GM11168 (cell line): ENCODE measurements around the gene LY6G6F.

Source experiments
- in situ Hi-C: fragments of 300-500 bp; cut with MboI; formaldehyde crosslinking; loops from one replicate; pipeline ENCODE4 v1.12.0; 2022; ENCODE audit warnings: low sequenced_read_pairs; ENCODE audit not compliant: unreplicated experiment

Gene LY6G6F

DNA sequence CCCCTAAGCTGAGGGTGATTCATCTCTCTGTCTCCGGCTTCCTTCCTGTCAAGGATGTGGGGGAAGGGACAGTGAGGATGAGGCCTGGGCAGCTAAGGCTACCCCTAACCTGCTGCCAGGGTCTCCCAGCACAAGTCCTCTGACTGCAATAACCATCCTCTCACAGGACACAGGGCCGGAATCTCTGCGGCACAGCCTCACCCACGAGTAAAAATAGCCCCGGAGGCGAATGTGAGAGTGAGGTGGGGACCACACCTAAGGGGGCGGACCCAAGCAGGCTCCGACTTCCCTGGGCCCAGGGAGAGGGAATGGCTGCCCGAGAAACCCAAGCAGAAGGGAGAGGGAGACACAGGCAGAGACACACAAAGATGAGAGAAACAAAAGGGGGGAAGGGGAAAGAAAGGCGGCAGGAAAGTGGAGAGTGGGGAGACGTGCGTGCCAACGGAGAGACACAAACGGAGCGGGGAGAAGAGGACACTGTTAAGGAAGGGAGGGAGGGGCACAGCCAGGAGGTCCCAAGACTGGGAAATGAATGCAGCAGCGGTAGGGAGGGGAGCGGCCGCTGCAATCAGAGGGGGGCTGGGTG is 28.2 kb downstream of the LY6G6F start:
- in situ Hi-C loops, result loop anchor here (10.0 kb wide), 1 partner anchor 100 kb away; no protein-coding TSS in a partner anchor

DNA sequence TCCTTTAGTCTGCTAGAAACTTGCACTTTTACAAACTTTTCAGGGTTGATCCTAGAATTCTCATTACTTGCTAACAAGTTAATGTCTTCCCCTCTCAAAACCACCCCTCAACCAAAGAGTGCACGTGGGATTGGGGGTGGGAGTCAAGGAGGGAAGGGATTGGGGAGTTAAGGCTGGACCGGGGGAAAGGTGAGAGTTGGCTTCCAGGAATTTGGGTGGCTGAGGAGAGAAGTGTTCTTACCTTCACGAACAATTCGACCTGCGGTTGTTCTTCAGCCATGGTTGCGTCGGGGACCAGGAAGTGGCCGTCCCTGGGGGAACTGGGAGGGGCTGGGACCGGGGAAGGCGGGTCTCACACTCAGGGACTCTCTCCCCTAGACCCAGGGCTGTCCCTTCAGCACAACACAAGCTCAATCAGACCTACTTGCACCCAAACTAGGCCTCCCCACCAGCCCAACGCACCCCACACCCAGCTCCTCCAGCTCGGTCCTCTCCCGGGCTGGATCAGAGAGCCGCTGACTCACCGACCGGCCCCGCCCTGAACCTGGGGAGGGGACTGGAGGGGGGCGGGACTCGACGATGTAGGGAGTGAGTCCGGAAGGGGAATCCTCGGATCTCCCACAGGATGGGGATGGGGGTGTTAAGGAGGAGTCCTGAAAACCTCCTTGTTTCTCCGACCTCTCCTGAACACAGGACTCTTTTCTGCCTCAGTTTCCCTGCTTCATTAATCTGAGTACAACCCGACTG is 29.5 kb downstream of the LY6G6F start, which contains the start of gene CLIC1:
TSS of gene CLIC1 (minus strand) at position 510 of the 747 bp plus-strand sequence. CDS start at position 280, 230 bp downstream.
- in situ Hi-C loops, result loop anchor here (10.0 kb wide), 1 partner anchor 99 kb away; no protein-coding TSS in a partner anchor

DNA sequence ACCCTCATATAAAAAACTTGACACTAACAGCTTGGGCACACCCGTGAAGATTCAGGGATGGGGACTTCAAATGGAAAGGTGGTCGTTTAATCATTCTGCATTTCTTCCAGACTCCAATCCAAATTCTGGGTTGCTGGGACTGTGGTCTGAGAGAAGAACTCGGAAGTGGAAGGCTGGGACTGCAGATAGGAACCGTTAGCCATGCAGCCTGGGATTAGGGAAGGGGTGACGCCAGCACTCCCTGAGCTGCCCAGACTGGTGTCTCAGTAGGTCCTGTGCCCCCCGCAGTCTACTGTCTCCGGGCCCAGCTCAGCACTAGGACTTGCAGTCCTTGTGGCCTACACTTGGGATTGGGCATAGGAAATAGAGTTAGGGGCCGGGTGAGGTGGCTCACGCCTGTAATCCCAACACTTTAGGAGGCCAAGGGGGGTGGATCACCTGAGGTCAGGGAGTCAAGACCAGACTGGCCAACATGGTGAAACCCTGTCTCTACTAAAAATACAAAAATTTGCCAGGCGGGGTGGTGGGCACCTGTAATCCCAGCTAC is 30.2 kb downstream of the LY6G6F start:
- in situ Hi-C loops, result loop anchor here (10.0 kb wide), 1 partner anchor 98 kb away; no protein-coding TSS in a partner anchor

- in situ Hi-C loops, result loop anchor here (10.0 kb wide), 1 partner anchor 97 kb away; no protein-coding TSS in a partner anchor
Measured at GRCh38 chr6:31737315-31737990, 30.8 kb downstream of the LY6G6F start.

GRCh38 chr6:31737991-31738979 is 31.6 kb downstream of the LY6G6F start:
- in situ Hi-C loops, result loop anchor here (10.0 kb wide), 1 partner anchor 97 kb away; no protein-coding TSS in a partner anchor

GRCh38 chr6:31739639-31740396 is 33.2 kb downstream of the LY6G6F start, which contains the start of gene MSH5:
Gene MSH5 (plus strand): TSS chr6:31740005. CDS start chr6:31740467, 462 bp downstream.
- in situ Hi-C loops, result loop anchor here (10.0 kb wide), 1 partner anchor 95 kb away; no protein-coding TSS in a partner anchor

GRCh38 chr6:31740397-31741223 is 33.9 kb downstream of the LY6G6F start:
- in situ Hi-C loops, result no loop called here

DNA sequence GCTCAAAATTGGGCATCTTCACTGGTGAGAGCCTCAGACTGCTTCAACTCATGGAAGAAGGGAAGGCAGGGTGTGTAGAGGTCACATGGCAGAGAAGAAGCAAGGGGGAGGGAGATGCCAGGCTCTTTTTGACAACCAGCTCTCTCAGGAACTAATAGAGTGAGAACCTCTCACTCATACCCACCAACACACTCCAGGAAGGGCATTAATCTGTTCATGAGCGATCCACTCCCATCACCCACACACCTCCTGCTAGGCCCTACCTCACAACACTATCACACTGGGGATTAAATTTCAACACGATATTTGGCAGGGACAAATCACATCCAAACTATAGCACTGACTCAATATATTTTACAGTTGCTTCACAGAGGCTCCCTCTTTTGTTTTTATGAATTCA is 35.1 kb downstream of the LY6G6F start:
- in situ Hi-C loops, result no loop called here

DNA sequence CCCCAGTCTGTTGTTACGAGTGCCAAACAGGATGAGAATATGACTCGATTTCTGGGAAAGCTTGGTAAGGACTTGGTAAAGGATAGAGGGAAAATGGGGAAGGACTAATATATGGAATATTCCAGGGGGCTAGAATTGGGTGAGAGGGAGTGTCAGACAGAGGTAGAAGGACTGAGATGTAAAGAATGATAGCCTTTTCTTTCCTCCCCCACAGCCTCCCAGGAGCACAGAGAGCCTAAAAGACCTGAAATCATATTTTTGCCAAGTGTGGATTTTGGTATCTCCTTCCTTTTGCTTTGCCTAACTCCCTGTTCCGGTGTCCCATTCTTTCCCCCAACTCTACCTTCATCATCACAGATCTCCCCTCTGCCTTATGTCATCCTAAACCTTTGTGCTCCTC is 36.2 kb downstream of the LY6G6F start:
- in situ Hi-C loops, result no loop called here

GRCh38 chr6:31744422-31744821 is 37.8 kb downstream of the LY6G6F start:
- in situ Hi-C loops, result no loop called here

DNA sequence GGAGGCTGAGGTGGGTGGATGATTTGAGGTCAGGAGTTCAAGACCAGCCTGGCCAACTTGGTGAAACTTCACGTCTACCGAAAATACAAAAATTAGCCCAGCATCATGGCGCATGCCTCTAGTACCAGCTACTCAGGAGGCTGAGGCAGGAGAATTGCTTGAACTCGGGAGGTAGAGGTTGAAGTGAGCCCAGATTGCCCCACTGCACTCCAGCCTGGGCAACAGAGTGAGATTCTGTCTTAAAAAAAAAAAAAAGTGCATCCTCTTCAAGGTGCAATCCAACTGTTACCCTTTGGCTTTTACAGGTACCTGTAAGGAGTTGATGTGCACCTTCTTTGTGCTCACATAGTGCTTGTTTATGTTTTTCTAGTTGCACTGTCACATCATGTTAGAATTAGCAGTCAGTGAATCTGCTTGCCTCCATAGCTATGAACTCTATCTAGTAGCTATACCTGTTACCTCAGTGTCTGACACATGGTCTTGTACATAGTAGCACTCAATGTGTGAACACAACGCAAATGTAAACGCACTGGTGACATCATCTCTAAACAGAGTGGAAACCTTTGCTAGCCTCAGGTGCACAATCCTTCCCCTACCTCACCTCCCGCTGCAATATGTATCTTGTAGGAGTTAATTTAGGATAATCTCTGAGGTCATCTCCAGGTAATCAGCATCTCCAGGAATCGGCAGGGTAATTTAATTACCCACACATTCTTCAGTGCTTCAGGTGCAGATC is 42.8 kb downstream of the LY6G6F start:
- in situ Hi-C loops, result no loop called here

DNA sequence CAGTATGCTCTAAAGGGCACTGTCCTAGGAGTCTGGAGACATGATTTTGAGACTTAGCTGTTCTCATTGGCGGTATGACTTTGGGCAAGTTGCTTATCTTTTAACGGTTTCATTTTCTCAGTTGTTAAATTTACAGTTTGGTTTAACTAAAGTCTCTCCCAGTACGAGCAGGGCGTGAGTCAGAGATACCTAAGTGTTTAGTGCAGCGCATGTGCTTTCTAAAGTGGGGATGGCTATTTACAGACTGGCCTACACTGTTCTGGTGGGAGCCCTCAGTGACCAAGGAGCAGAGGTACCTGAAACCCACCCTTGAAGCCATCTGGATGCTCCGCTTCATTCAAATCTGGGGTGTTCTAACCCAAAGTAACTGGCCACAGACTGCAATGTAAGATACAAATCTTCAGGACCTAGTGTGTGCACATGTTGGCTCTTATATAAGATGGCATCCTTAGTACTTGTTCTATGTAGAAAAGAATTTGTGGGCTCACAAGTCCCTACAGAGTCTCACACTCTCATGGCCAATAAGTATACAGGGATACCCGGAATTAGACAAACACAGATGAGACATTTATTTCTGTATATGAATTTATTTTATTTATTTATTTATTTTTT is 43.9 kb downstream of the LY6G6F start:
- in situ Hi-C loops, result no loop called here

- in situ Hi-C loops, result no loop called here
Measured at GRCh38 chr6:31752739-31753319, 46.2 kb downstream of the LY6G6F start.

DNA sequence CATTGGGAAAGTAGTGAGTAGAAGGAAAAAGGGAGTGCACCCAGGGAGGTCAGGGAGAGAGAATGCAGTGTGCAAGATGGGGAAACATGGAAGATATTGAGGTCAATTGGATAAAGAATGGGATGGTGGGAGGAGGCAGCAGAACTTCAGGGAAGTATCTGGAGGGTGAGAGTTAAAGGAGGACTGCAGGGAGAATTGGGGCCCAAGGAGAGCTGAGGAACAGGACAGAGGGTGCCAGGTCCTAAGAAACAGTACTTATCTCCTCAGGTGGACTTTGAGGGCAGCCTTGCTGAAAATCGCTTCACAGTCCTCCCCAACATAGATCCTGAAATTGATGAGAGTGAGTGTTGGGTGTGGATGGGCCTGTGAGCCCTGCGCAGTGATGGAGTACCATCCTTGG is 51.6 kb downstream of the LY6G6F start:
- in situ Hi-C loops, result no loop called here
